GM10266 (cell line): ENCODE results near the gene MAFG.

ENCODE experiments used
- DNase-seq: peaks from one replicate; pipeline ENCODE4 v3.0.0; 2012; ENCODE audit errors: extremely low spot score
- CTCF ChIP-seq: IDR thresholded peaks from 2 replicates; pipeline ENCODE4 v1.5.1; 2012; ENCODE audit warnings: mild to moderate bottlenecking, low read depth; ENCODE audit not compliant: control insufficient read depth, insufficient read depth; ENCODE audit errors: missing control alignments

Gene MAFG

GRCh38 chr17:81911277-81911961 is 16.1 kb downstream of the MAFG start, which contains the start of gene PCYT2:
PCYT2 (minus strand) TSS chr17:81911399; CDS start chr17:81911355, 44 bp downstream.
- peak; percentile 100 for DNase-seq
- TF ChIP-seq CTCF: no peak

GRCh38 chr17:81910840-81911276 is 16.7 kb downstream of the MAFG start:
- no peak for DNase-seq
- TF ChIP-seq CTCF: no peak

GRCh38 chr17:81909966-81910839 is 17.3 kb downstream of the MAFG start:
- no peak for TF ChIP-seq CTCF
- DNase-seq: no peak

- no peak for DNase-seq
- TF ChIP-seq CTCF: no peak
Observed at GRCh38 chr17:81909231-81909630, 18.3 kb downstream of the MAFG start.

GRCh38 chr17:81908793-81909192 is 18.7 kb downstream of the MAFG start:
- no peak for DNase-seq
- no peak for TF ChIP-seq CTCF

GRCh38 chr17:81907219-81908145 is 20.1 kb downstream of the MAFG start:
- no peak for DNase-seq
- no peak for TF ChIP-seq CTCF
